GM19395 (cell line): Measurements from ENCODE around the gene ELOVL7.
"Not testable (repeated sequence)": the region's sequence is repeated elsewhere in the genome, so short reads cannot be mapped to it uniquely, and the experiment has no call there.

ENCODE experiments used
- ATAC-seq: cut with Tn5 transposase; IDR thresholded peaks from one replicate; pipeline ENCODE4 v1.9.1; 2021; ENCODE audit warnings: mild to moderate bottlenecking, moderate library complexity; ENCODE audit not compliant: unreplicated experiment

Gene ELOVL7

GRCh38 chr5:60833520-60833919, 10.5 kb downstream of the ELOVL7 start:
- ATAC-seq, result no peak

GRCh38 chr5:60830581-60831127, 13.4 kb downstream of the ELOVL7 start:
- ATAC-seq, result peak; percentile 64

DNA sequence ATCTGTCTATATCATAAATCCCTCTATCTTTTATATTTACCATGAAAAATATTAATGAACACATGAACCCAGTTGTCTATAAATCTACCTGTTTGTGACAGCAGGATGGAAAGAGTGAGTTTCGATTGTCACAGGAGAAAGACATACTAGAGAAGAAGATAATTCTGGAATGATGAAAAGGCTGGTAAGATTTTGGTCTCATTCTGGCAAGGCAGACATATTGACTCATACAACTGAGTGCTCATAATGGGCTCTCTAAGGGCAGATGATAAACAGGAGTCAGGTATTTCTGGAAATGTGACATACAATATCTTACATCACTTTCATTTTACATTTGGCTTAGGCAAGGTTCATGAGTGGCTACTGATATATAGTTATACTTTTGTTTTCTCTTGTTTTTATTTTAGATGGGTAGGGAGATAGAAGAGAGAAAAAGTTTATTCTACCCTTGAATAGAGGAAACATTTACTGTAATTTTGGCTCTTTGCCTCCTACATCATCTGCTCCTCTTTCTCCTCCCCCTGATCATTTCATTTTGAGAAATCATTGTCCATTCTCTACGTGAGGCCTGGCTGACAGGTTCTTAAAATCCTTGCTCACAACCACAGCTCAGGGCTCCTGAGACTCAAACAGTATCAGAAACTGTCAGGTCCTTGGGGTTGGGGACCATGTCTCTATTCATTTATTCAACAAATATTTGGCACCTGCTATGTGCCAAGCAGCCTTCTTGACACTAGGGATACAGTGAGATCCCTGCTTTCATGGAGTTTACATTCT, 14.4 kb downstream of the ELOVL7 start:
- peak; percentile 40 for ATAC-seq

- no peak for ATAC-seq
Observed at GRCh38 chr5:60827201-60827600, 16.9 kb downstream of the ELOVL7 start.

DNA sequence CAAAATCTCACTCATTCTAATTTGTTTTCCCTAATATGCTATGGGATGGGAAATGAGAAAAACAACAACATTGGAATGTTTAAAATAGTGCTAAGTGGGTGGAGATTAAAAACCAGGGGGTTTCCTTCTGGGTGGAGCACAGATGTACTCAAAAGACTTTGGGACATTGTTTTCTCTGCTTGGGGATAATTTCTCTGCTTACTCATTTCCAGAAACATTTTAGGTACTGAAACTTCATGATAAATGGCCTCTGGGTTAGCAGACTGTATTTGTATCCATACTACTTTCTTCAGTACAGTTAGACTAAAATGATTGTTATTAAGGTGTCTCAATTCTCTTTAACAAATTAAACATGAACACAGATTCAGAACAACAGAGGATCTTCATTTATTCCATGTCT, 17.4 kb downstream of the ELOVL7 start:
- ATAC-seq, result peak; percentile 86

DNA sequence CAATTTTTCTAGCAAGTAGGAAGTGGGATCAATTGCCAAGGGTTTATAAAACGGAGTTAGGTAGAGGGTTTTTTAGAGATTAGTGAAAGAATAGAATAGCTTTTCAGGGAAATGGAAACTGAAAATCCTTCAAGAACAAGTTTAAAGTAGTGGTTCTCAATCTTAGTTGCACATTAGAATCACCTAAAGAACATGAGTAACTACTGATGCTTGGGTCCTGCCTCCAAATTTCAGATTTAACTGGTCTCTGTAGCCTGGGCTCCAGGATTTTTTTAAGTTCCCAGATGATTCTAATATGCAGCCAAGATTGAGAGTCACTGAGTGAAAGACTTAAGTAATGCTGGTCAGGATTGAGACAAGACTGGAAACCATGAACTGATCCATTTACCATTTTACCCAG, 20.5 kb downstream of the ELOVL7 start:
- ATAC-seq, result no peak

GRCh38 chr5:60822285-60822556, 21.8 kb downstream of the ELOVL7 start:
- ATAC-seq, result no peak

DNA sequence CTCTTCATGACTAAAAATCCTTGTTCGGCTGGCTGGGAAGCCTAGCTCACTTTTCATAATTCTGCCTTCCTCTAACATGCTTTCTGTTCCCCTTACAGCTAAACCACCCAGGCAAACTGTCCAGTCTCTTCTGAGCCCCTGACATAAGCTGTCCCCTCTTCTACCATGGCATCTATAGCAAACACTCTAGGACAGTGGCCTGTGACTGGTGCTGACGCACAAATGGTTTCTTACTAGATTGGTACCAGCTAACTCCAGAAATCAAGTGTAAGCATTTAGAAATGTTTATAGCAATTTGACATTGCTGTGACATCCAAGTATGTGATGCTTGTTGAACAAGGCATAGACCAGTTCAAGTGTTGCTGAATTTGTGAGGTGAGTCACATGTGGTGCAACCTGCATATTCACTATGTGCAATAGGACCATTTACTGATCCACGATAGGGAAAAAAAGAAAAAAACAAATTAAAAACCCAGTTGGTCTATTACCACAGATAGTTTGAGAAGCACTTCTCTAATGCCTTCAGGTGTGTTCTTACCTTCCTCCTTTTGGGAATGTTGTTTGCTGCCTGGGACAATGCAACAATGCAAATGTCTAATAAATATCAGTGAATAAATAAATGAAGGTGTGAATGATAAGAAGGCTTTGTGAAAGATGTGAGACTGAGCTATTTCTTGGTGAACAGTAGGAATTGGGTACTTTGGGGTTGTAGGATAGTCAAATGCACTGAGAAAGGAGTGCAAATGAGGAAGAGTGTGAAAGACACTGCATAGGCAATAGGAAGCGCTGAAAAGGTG, 22.4 kb downstream of the ELOVL7 start:
- ATAC-seq, result no peak

- ATAC-seq, result no peak
Observed at GRCh38 chr5:60820593-60821487, 23.2 kb downstream of the ELOVL7 start.

DNA sequence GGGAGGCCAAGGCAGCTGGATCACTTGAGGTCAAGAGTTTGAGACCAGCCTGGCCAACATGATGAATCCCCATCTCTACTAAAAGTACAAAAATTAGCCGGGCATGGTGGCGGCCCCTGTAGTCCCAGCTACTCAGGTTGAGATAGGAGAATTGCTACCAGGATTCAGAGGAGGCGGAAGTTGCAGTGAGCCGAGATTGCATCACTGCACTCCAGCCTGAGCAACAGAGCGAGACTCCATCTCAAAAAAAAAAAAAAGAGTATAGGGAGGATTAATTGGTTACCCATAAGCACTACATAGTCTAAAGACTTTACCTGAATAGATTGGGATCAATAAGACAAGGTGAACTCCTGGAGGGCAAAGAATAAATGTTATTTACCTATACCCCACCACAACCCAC, 27.9 kb downstream of the ELOVL7 start:
- ATAC-seq, result not testable (repeated sequence)

GRCh38 chr5:60814498-60814897, 29.6 kb downstream of the ELOVL7 start:
- ATAC-seq, result no peak

- no peak for ATAC-seq
Observed at GRCh38 chr5:60812426-60812825, 31.6 kb downstream of the ELOVL7 start.

DNA sequence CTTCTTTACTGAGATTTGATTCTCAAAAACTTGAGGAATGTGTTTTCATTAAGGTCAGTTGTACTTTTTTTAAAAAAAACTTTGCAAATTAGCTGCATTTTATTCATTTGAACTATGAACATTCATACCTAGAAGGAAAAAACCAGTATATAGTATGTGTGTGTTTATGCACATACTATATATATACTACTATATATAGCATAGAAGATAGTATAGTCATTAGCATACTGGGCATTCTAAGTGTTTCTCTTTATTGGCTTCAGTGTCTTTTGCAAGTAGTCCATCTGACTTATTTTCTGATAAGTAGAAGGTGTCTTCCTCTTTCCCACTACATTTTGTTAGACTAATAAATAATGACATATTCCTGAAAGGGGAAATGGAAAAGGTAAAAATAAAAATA, 33.0 kb downstream of the ELOVL7 start:
- peak; percentile 68 for ATAC-seq

- ATAC-seq, result peak; percentile 94
Observed at GRCh38 chr5:60810438-60811085, 33.5 kb downstream of the ELOVL7 start.

- ATAC-seq, result no peak
Observed at GRCh38 chr5:60809891-60810425, 34.1 kb downstream of the ELOVL7 start.

DNA sequence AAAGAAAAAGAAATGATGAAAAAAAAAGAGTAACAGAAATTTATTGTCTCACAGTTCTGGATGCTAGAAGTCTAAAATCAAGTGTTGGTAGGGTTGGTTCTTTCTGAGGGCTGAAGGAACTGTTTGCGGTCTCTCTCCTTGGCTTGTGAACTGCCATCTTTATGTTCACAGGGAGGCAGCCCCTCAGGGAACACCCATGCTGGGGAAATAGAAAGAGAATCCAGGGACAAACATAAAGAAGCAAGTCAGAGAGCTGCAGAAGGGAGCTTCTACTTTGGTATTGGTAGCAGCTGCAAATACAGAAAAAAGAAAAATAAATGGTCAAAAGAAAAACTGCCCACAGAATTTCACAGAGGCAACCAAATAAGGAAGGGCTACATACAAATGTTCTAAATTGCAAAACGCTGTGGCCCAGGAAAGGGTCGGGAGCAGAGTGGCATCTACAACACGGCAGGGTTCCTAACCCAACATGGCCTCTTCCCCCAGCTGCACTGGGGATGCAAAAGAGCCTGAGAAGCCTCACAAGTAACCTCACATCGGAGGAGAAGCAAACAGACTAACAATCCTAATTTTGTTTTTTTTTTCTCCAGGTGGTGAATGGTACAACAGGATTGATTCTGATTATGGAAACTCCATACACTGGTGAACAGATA, 37.4 kb downstream of the ELOVL7 start:
- ATAC-seq, result no peak

DNA sequence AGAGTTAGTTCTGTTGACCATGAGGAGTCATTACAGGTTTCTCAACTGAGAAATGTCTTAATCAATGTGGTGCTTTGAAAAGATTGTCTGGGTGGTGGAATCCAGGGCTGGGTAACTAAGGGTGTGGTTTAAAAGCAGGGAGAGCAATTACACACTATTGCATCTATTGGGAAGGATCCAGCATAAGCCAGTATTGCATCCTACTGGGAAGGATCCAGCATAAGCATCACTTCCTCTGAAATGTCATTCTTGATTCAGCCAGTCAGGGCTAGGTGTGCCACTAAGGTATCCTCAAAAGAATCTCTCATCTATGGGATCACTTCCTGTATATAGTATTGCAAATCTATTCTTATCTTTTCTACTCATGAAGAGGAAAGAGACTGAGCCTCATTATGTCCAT, 38.6 kb downstream of the ELOVL7 start:
- no peak for ATAC-seq

DNA sequence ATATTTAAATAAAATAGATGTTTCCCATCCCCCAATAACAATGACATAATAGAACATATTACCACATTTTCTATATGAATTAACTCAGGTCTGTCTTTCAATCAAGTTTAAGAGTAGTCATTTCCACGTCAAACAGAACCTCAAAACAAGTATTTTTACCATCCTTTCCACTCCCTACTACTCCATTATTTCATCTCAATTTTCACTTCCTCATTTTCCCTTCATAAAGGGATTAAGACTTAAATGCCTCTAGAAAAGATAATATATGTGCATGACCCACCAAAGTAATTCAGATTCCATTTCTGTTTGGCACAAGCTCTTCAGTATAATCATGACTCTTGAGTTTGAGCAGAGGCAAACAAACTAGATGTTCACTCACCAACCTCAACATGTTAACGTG, 40.4 kb downstream of the ELOVL7 start:
- no peak for ATAC-seq

GRCh38 chr5:60802986-60803385, 41.1 kb downstream of the ELOVL7 start:
- no peak for ATAC-seq

DNA sequence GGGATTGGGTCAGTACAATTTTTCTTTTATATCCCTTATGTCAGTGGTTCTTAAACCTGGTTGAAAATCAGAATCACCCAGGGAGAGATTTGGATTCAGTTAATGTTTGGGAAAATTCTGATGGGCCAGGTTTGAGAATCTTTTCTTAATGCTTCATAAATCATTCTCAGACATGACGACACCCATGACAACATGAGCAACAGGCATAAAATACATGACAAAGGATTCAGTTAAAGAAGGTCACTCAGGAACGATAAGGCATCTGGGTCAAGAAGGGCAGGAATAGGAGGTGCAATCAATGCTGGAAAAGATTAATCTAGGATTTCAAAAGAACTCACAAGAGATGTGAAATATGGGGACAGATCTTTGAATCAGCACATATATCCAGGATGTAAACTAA, 41.8 kb downstream of the ELOVL7 start:
- ATAC-seq, result no peak
